ENCODE results near the gene ADSS1.

Gene ADSS1

GRCh38 chr14:104710071-104710735 is 13.8 kb upstream of the ADSS1 start:
- TF ChIP-seq TAF1 (IDR thresholded peaks at IDR 0.05; ENCODE audit: borderline replicate concordance, insufficient read depth, low read length): no peak
- no peak for TF ChIP-seq SIN3A (IDR thresholded peaks at IDR 0.05; ENCODE audit: borderline replicate concordance, insufficient read depth, low read length)
- TF ChIP-seq POLR2AphosphoS5 (IDR thresholded peaks at IDR 0.05; ENCODE audit: low read depth, low read length): no peak
- no peak for TF ChIP-seq FOXP2 (optimal IDR thresholded peaks at IDR 0.05; ENCODE audit: borderline replicate concordance, extremely low read depth, extremely low read length, insufficient read depth)
- TF ChIP-seq REST (IDR thresholded peaks at IDR 0.05; ENCODE audit: insufficient read depth in 1 of 2, low read depth in 2 of 2, low read length in 2 of 2): no peak

- TF ChIP-seq FOXP2 (optimal IDR thresholded peaks at IDR 0.05; ENCODE audit: borderline replicate concordance, extremely low read depth, extremely low read length, insufficient read depth) (no peak), TAF1 (IDR thresholded peaks at IDR 0.05; ENCODE audit: borderline replicate concordance, insufficient read depth, low read length) (no peak), REST (IDR thresholded peaks at IDR 0.05; ENCODE audit: insufficient read depth in 1 of 2, low read depth in 2 of 2, low read length in 2 of 2) (no peak), SIN3A (IDR thresholded peaks at IDR 0.05; ENCODE audit: borderline replicate concordance, insufficient read depth, low read length) (no peak), POLR2AphosphoS5 (IDR thresholded peaks at IDR 0.05; ENCODE audit: low read depth, low read length) (no peak)
Observed at GRCh38 chr14:104712881-104713734, 10.9 kb upstream of the ADSS1 start.

- TF ChIP-seq TAF1 (IDR thresholded peaks at IDR 0.05; ENCODE audit: borderline replicate concordance, insufficient read depth, low read length) (no peak), REST (IDR thresholded peaks at IDR 0.05; ENCODE audit: insufficient read depth in 1 of 2, low read depth in 2 of 2, low read length in 2 of 2) (no peak), SIN3A (IDR thresholded peaks at IDR 0.05; ENCODE audit: borderline replicate concordance, insufficient read depth, low read length) (no peak), FOXP2 (optimal IDR thresholded peaks at IDR 0.05; ENCODE audit: borderline replicate concordance, extremely low read depth, extremely low read length, insufficient read depth) (no peak), POLR2AphosphoS5 (IDR thresholded peaks at IDR 0.05; ENCODE audit: low read depth, low read length) (no peak)
Observed at GRCh38 chr14:104714066-104714465, 10.0 kb upstream of the ADSS1 start.

- TF ChIP-seq SIN3A (IDR thresholded peaks at IDR 0.05; ENCODE audit: borderline replicate concordance, insufficient read depth, low read length) (no peak), TAF1 (IDR thresholded peaks at IDR 0.05; ENCODE audit: borderline replicate concordance, insufficient read depth, low read length) (no peak), FOXP2 (optimal IDR thresholded peaks at IDR 0.05; ENCODE audit: borderline replicate concordance, extremely low read depth, extremely low read length, insufficient read depth) (no peak), REST (IDR thresholded peaks at IDR 0.05; ENCODE audit: insufficient read depth in 1 of 2, low read depth in 2 of 2, low read length in 2 of 2) (no peak), POLR2AphosphoS5 (IDR thresholded peaks at IDR 0.05; ENCODE audit: low read depth, low read length) (no peak)
Observed at GRCh38 chr14:104714681-104715080, 9.3 kb upstream of the ADSS1 start.
